ENCODE results near the gene MRGPRX4. TPM values are rescaled to one million over a fixed set of nuclear protein-coding genes. Genes with fewer than 3 reads are reported as not detected.
A peak's percentile ranks its signal among the peaks of the same experiment; 100 is the strongest.
"Not testable (repeated sequence)": the region's sequence is repeated elsewhere in the genome, so short reads cannot be mapped to it uniquely, and the experiment has no call there.

Gene MRGPRX4
- polyA plus RNA-seq, 1 experiment: not detected

- DNase-seq (ENCODE audit: low read depth): no peak
- Histone ChIP-seq H3K27me3 (ENCODE audit: control insufficient read depth, insufficient read depth, low read length) (no peaks in the 10 kb centered on the region), H3K4me3 (ENCODE audit: low read depth, low read length) (no peak overlapping the region), H3K36me3 (ENCODE audit: control insufficient read depth, insufficient read depth, low read length) (no peaks in the 10 kb centered on the region)
- ChIA-PET CTCF (no interaction called here), POLR2A (no interaction called here)
- no peak for TF ChIP-seq CTCF (IDR thresholded peaks at IDR 0.05; ENCODE audit: insufficient read depth, low read depth, low read length)
These were observed 4.3 kb upstream of the MRGPRX4 start for GRCh38 chr11:18168372-18168771.

- POLR2A ChIA-PET: no interaction called here
- H3K4me3 ChIP-seq (ENCODE audit: low read depth, low read length): no peak overlapping the region
- TF ChIP-seq CTCF (IDR thresholded peaks at IDR 0.05; ENCODE audit: insufficient read depth, low read depth, low read length): peak; percentile 63
- CTCF ChIA-PET: interaction anchor here (0.6 to 1.6 kb wide), 6 partner anchors 26 to 627 kb away, joined by 3 to 5 read pairs (median 4); partner anchors contain the start of gene USH1C
- no peak for DNase-seq (ENCODE audit: low read depth)
- H3K27me3 ChIP-seq (ENCODE audit: control insufficient read depth, insufficient read depth, low read length): no peaks in the 10 kb centered on the region
- no peaks in the 10 kb centered on the region for H3K36me3 ChIP-seq (ENCODE audit: control insufficient read depth, insufficient read depth, low read length)
These were observed 1.1 kb upstream of the MRGPRX4 start for GRCh38 chr11:18171377-18172000.

- no peak for TF ChIP-seq CTCF (IDR thresholded peaks at IDR 0.05; ENCODE audit: insufficient read depth, low read depth, low read length)
- Histone ChIP-seq H3K27me3 (ENCODE audit: control insufficient read depth, insufficient read depth, low read length) (peaks cover 3% of the 10 kb centered on the region; the same call in 1 of the 2 replicates), H3K4me3 (ENCODE audit: low read depth, low read length) (no peak overlapping the region), H3K36me3 (ENCODE audit: control insufficient read depth, insufficient read depth, low read length) (no peaks in the 10 kb centered on the region)
- ChIA-PET POLR2A (no interaction called here), CTCF (no interaction called here)
- no peak for DNase-seq (ENCODE audit: low read depth)
These were observed 709 bp downstream of the MRGPRX4 start for GRCh38 chr11:18173225-18173866.

- CTCF ChIA-PET: no interaction called here
- Histone ChIP-seq H3K36me3 (ENCODE audit: control insufficient read depth, insufficient read depth, low read length) (no peaks in the 10 kb centered on the region), H3K4me3 (ENCODE audit: low read depth, low read length) (no peak overlapping the region), H3K27me3 (ENCODE audit: control insufficient read depth, insufficient read depth, low read length) (no peaks in the 10 kb centered on the region; the same call in 1 of the 2 replicates)
- POLR2A ChIA-PET: no interaction called here
- DNase-seq (ENCODE audit: low read depth): no peak
- no peak for TF ChIP-seq CTCF (IDR thresholded peaks at IDR 0.05; ENCODE audit: insufficient read depth, low read depth, low read length)
These were observed 16.2 kb downstream of the MRGPRX4 start for GRCh38 chr11:18188796-18189195.

GRCh38 chr11:18189476-18190245 lies 17.0 kb downstream of the MRGPRX4 start:
- H3K4me3 ChIP-seq (ENCODE audit: low read depth, low read length); DNase-seq (ENCODE audit: low read depth); POLR2A ChIA-PET; H3K27me3 ChIP-seq (ENCODE audit: control insufficient read depth, insufficient read depth, low read length); CTCF ChIA-PET; H3K36me3 ChIP-seq (ENCODE audit: control insufficient read depth, insufficient read depth, low read length): not testable (repeated sequence)

Measured in BJ (cell line).